22Rv1 (cell line): Measurements from ENCODE around the gene RBMY1F.
"Not testable (repeated sequence)": the region's sequence is repeated elsewhere in the genome, so short reads cannot be mapped to it uniquely, and the experiment has no call there.

Experiments
- H3K27ac ChIP-seq: fragments of 450-650 bp; 2 replicates; pipeline ENCODE4 v1.5.1; 2017

The RBMY1F gene

GRCh38 chrY:22182823-22183222 lies at the start of gene RBMY1F:
Gene RBMY1F (minus strand): TSS chrY:22182923. CDS start chrY:22180969, 1,954 bp downstream.
- not testable (repeated sequence) for H3K27ac ChIP-seq

- not testable (repeated sequence) for H3K27ac ChIP-seq
Measured at GRCh38 chrY:22151144-22151543, 31.6 kb downstream of the RBMY1F start.

- not testable (repeated sequence) for H3K27ac ChIP-seq
Measured at GRCh38 chrY:22141011-22141695, 41.6 kb downstream of the RBMY1F start.

- not testable (repeated sequence) for H3K27ac ChIP-seq
Measured at GRCh38 chrY:22134719-22135118, 48.0 kb downstream of the RBMY1F start.

- not testable (repeated sequence) for H3K27ac ChIP-seq
Measured at GRCh38 chrY:22130494-22130893, 52.2 kb downstream of the RBMY1F start.
